ENCODE data around the gene RNASEH2C.
"Not testable (repeated sequence)": the region's sequence is repeated elsewhere in the genome, so short reads cannot be mapped to it uniquely, and the experiment has no call there.

The RNASEH2C gene

GRCh38 chr11:65739022-65739421 is 18.4 kb upstream of the RNASEH2C start:
- no peak for TF ChIP-seq CTCF (IDR thresholded peaks at IDR 0.05; ENCODE audit: unreplicated experiment in 3 of 3)
- H3K36me3 Mint-ChIP-seq (ENCODE audit: low read depth), result no peaks in the 10 kb centered on the region
- H3K4me1 Mint-ChIP-seq, result no peaks in the 10 kb centered on the region
- no peak overlapping the region for H3K27ac Mint-ChIP-seq
- peaks cover 25% of the 10 kb centered on the region for H3K27me3 Mint-ChIP-seq (ENCODE audit: low read depth)
- peaks cover 20% of the 10 kb centered on the region for H3K9me3 Mint-ChIP-seq
- no peak overlapping the region for H3K4me3 Mint-ChIP-seq

GRCh38 chr11:65736810-65737209 is 16.2 kb upstream of the RNASEH2C start:
- H3K9me3 Mint-ChIP-seq, result peaks cover 22% of the 10 kb centered on the region
- H3K36me3 Mint-ChIP-seq (ENCODE audit: low read depth), result no peaks in the 10 kb centered on the region
- peaks cover 21% of the 10 kb centered on the region for H3K27me3 Mint-ChIP-seq (ENCODE audit: low read depth)
- no peak overlapping the region for H3K4me3 Mint-ChIP-seq
- H3K4me1 Mint-ChIP-seq, result no peaks in the 10 kb centered on the region
- no peak for TF ChIP-seq CTCF (IDR thresholded peaks at IDR 0.05; ENCODE audit: unreplicated experiment in 3 of 3)
- H3K27ac Mint-ChIP-seq, result no peak overlapping the region

GRCh38 chr11:65735111-65735510 is 14.5 kb upstream of the RNASEH2C start:
- not testable (repeated sequence) for H3K27ac Mint-ChIP-seq; H3K36me3 Mint-ChIP-seq (ENCODE audit: low read depth); H3K4me3 Mint-ChIP-seq; H3K4me1 Mint-ChIP-seq
- peaks cover 18% of the 10 kb centered on the region for H3K27me3 Mint-ChIP-seq (ENCODE audit: low read depth)
- peaks cover 23% of the 10 kb centered on the region for H3K9me3 Mint-ChIP-seq

- Mint-ChIP-seq H3K4me1 (no peaks in the 10 kb centered on the region), H3K27me3 (ENCODE audit: low read depth) (peaks cover 19% of the 10 kb centered on the region), H3K27ac (no peak overlapping the region), H3K36me3 (ENCODE audit: low read depth) (no peaks in the 10 kb centered on the region), H3K9me3 (peaks cover 6% of the 10 kb centered on the region), H3K4me3 (no peak overlapping the region)
- TF ChIP-seq CTCF (IDR thresholded peaks at IDR 0.05; ENCODE audit: unreplicated experiment in 3 of 3), result no peak
These were observed 9.9 kb upstream of the RNASEH2C start for GRCh38 chr11:65730461-65730860.

- H3K27ac Mint-ChIP-seq, result no peak overlapping the region
- peaks cover 14% of the 10 kb centered on the region for H3K27me3 Mint-ChIP-seq (ENCODE audit: low read depth)
- no peaks in the 10 kb centered on the region for H3K36me3 Mint-ChIP-seq (ENCODE audit: low read depth)
- H3K4me3 Mint-ChIP-seq, result no peak overlapping the region
- H3K9me3 Mint-ChIP-seq, result peaks cover 4% of the 10 kb centered on the region
- H3K4me1 Mint-ChIP-seq, result no peaks in the 10 kb centered on the region
- no peak for TF ChIP-seq CTCF (IDR thresholded peaks at IDR 0.05; ENCODE audit: unreplicated experiment in 3 of 3)
These were observed 7.3 kb upstream of the RNASEH2C start for GRCh38 chr11:65727865-65728264.

- H3K9me3 Mint-ChIP-seq, result peaks cover under 1% of the 10 kb centered on the region
These were observed 6.1 kb upstream of the RNASEH2C start for GRCh38 chr11:65726660-65727059.

More at GRCh38 chr11:65726660-65727059, 6.1 kb upstream of the RNASEH2C start:
- no peaks in the 10 kb centered on the region for H3K36me3 Mint-ChIP-seq (ENCODE audit: low read depth)
- H3K27ac Mint-ChIP-seq, result no peak overlapping the region
- no peak for TF ChIP-seq CTCF (IDR thresholded peaks at IDR 0.05; ENCODE audit: unreplicated experiment in 3 of 3)
- no peaks in the 10 kb centered on the region for H3K4me1 Mint-ChIP-seq
- H3K27me3 Mint-ChIP-seq (ENCODE audit: low read depth), result peaks cover 7% of the 10 kb centered on the region
- H3K4me3 Mint-ChIP-seq, result no peak overlapping the region
